Ovary (tissue), 3 donors: ENCODE results near the gene OCA2.

Experiments
- EP300 ChIP-seq: sonication (generic); formaldehyde crosslinking; IDR thresholded peaks from one replicate; pipeline ENCODE4 v1.6.1; 2017; ENCODE audit warnings: antibody characterized with exemption
- TF ChIP-seq, protein P1 (sequence below), 3 donors: fragments of 450-650 bp in 2 of 3; fragments of 200-600 bp in 1 of 3; IDR thresholded peaks; one replicate each; pipeline versions ENCODE4 v1.5.1 to v1.8.0; 2016 to 2022; ENCODE audit warnings: antibody characterized with exemption in 3 of 3, mild to moderate bottlenecking in 1 of 3
- donor health status: DM: no; HTN: no; CAD: no.

GRCh38 chr15:27861171-27861570 is 237.9 kb downstream of the OCA2 start:
- TF ChIP-seq, protein P1, sequence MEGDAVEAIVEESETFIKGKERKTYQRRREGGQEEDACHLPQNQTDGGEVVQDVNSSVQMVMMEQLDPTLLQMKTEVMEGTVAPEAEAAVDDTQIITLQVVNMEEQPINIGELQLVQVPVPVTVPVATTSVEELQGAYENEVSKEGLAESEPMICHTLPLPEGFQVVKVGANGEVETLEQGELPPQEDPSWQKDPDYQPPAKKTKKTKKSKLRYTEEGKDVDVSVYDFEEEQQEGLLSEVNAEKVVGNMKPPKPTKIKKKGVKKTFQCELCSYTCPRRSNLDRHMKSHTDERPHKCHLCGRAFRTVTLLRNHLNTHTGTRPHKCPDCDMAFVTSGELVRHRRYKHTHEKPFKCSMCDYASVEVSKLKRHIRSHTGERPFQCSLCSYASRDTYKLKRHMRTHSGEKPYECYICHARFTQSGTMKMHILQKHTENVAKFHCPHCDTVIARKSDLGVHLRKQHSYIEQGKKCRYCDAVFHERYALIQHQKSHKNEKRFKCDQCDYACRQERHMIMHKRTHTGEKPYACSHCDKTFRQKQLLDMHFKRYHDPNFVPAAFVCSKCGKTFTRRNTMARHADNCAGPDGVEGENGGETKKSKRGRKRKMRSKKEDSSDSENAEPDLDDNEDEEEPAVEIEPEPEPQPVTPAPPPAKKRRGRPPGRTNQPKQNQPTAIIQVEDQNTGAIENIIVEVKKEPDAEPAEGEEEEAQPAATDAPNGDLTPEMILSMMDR (IDR thresholded peaks at IDR 0.05) = no peak
- TF ChIP-seq EP300 = no peak
